Endometrial microvascular endothelial cells (primary cell): ENCODE data around the gene CXCR3. TPM values are rescaled to one million over a fixed set of nuclear protein-coding genes. Genes with fewer than 3 reads are reported as not detected.
"Not testable (repeated sequence)": the region's sequence is repeated elsewhere in the genome, so short reads cannot be mapped to it uniquely, and the experiment has no call there.

ENCODE experiments used
- in situ Hi-C: cut with HindIII; loops from 2 replicates; pipeline ENCODE4 v1.10.0; 2017; ENCODE audit warnings: low sequenced_read_pairs, low pct_unique_long_range_greater_than_20kb; ENCODE audit errors: inconsistent ontology term
- total RNA-seq: library from RNA; depleted of rRNA; stranded (reverse); fragments of >200 nt; gene quantifications from one replicate; pipeline ENCODE4 v1.2.3, GENCODE V29; 2015; ENCODE audit errors: inconsistent ontology term

CXCR3 gene
- total RNA-seq, 1 donor from 2014 or later, result not detected

DNA sequence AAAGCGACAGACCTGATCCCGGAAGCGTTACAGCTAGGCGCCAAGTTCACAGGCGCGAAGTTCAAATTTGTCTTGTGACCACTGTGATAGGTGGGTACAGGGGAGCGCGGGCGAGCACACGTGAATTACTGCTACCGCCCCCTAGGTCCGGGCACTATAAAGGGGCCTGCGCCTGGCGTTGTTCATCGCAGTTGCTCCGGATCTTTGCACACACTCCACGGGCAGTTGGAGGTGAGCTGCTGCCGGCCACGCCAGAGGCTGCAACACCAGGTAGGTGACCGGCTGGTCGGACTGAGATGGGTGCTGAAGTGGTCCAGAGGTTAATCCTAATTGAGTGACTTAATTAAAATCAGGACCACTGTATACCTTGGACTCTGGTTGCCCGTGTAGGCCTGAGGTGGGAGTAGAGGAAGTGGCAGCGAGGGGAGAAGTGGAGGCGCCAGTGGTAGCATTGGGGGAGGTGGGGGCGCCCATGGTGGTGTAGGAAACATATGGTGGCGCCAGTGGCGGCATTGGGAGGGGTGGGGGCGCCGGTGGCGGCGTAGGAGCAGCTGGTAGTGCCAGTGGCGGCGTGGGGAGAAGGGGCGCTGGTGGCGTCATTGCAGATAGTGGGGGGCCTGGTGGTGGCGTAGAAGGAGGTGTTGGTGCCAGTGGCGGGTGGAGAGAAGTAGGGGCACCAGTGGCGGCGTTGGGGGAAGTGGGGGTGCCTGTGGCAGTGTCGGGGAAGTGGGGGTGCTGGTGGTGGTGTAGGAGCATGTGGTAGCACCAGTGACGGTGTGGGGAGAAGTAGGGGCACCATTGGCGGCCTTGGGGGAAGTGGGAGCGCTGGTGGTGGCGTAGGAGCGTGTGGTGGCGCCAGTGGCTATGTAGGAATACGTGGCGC is 39.8 kb downstream of the CXCR3 start, which contains the start of gene GCNA:
Gene GCNA, plus strand, starts transcription at position 185 of the 883 bp plus-strand sequence. CDS start 2,385 bp downstream, outside the sequence.
- in situ Hi-C loops, result no loop called here

DNA sequence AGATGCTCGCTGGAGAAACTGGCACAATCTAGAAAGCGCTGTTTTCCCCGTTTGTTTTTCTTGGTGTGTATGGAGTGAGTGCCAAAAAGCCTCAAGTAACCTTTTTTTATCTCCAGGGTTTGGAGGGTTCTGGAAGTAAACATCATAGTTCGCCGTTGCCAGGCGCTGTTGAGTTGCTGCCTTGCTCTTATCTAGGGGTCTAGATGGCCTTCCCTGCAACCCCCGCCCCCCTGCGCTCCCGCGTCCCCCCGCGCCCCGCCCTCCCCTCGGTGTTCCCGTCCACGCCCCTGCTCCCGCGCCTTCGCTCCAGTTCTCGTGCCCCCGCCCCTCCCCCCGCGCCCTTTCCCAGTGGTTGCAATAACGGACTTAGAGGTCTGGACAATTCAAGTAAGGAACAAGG is 40.6 kb downstream of the CXCR3 start:
- in situ Hi-C loops, result no loop called here

DNA sequence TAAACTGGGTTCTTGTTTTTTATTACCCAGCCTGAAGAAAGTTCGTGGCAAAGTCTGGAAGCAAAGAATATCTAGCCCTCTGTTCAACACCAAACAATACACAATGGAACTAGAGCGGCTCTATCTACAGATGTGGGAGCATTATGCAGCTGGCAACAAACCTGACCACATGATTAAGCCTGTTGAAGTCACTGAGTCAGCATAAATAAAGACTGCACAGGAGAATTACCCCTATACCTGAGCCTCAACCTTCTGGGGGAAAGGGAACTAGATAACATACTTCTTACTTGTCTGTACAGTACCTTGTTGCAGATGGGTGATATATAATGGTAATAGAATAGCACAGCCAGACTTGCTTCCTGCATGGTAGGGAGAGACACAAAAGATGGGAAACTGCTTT is 44.7 kb downstream of the CXCR3 start:
- in situ Hi-C loops, result no loop called here

DNA sequence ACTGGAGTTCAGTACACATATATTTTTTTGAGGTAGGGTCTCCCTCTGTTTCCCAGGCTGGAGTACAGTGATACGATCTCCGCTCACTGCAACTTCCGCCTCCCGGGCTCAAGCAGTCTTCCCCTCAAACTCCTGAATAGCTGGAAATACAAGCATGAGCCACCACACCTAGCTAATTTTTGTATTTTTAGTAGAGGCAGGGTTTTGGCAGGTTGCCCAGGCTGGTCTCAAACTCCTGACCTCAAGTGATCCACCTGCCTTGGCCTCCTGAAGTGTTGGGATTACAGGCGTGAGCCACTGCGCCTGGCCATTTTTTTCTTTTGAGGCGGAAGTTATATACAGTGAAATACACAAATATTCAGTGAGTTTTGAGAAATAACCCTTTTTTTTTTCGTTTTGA is 46.9 kb downstream of the CXCR3 start:
- in situ Hi-C loops, result not testable (repeated sequence)

Other genes starting within 250 kb of the CXCR3 start
- 46.6 TPM for gene OGT, start 85.4 kb downstream of the CXCR3 start, total RNA-seq
- 0.09 TPM for gene GCNA, start 40.1 kb downstream of the CXCR3 start, total RNA-seq
- not detected for gene CXorf49, start 99.8 kb upstream of the CXCR3 start, total RNA-seq
- not detected for gene CXorf49B, start 144.8 kb upstream of the CXCR3 start, total RNA-seq